ENCODE results near the gene ATXN7L1.

GRCh38 chr7:105839266-105839665 lies 37.1 kb downstream of the ATXN7L1 start:
- TF ChIP-seq, protein P1, sequence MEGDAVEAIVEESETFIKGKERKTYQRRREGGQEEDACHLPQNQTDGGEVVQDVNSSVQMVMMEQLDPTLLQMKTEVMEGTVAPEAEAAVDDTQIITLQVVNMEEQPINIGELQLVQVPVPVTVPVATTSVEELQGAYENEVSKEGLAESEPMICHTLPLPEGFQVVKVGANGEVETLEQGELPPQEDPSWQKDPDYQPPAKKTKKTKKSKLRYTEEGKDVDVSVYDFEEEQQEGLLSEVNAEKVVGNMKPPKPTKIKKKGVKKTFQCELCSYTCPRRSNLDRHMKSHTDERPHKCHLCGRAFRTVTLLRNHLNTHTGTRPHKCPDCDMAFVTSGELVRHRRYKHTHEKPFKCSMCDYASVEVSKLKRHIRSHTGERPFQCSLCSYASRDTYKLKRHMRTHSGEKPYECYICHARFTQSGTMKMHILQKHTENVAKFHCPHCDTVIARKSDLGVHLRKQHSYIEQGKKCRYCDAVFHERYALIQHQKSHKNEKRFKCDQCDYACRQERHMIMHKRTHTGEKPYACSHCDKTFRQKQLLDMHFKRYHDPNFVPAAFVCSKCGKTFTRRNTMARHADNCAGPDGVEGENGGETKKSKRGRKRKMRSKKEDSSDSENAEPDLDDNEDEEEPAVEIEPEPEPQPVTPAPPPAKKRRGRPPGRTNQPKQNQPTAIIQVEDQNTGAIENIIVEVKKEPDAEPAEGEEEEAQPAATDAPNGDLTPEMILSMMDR (IDR thresholded peaks at IDR 0.05): no peak
- TF ChIP-seq EZH2 (IDR thresholded peaks at IDR 0.05; ENCODE audit: borderline replicate concordance, insufficient read depth, low read depth, low read length, poor library complexity, severe bottlenecking): no peak
